ENCODE measurements around the gene PKP4.

PKP4 gene

GRCh38 chr2:158661231-158661630, 204.5 kb downstream of the PKP4 start:
- Histone ChIP-seq H3K9me3 (ENCODE audit: low read length) (no peaks in the 10 kb centered on the region), H3F3A (ENCODE audit: insufficient read depth, low read length) (no peaks in the 10 kb centered on the region), H3K4me3 (ENCODE audit: low read depth, low read length, poor library complexity, severe bottlenecking) (no peak overlapping the region), H3K4me1 (ENCODE audit: insufficient read depth, low read length, severe bottlenecking) (peaks cover 9% of the 10 kb centered on the region), H3K27ac (ENCODE audit: low read depth, low read length, poor library complexity, severe bottlenecking) (no peak overlapping the region), H3K27me3 (ENCODE audit: insufficient read depth, low read length) (no peaks in the 10 kb centered on the region), H2AFZ (ENCODE audit: low read length) (no peak overlapping the region), H4K20me1 (ENCODE audit: insufficient read depth, low read length) (no peaks in the 10 kb centered on the region), H3K4me2 (ENCODE audit: low read length) (no peak overlapping the region), H3K9me2 (ENCODE audit: low read depth, low read length) (no peaks in the 10 kb centered on the region), H3K36me3 (ENCODE audit: insufficient read depth, low read length) (no peaks in the 10 kb centered on the region), H3K79me2 (ENCODE audit: insufficient read depth, low read length) (no peaks in the 10 kb centered on the region), H3K9ac (ENCODE audit: low read length) (no peak overlapping the region)
- TF ChIP-seq, protein P1, sequence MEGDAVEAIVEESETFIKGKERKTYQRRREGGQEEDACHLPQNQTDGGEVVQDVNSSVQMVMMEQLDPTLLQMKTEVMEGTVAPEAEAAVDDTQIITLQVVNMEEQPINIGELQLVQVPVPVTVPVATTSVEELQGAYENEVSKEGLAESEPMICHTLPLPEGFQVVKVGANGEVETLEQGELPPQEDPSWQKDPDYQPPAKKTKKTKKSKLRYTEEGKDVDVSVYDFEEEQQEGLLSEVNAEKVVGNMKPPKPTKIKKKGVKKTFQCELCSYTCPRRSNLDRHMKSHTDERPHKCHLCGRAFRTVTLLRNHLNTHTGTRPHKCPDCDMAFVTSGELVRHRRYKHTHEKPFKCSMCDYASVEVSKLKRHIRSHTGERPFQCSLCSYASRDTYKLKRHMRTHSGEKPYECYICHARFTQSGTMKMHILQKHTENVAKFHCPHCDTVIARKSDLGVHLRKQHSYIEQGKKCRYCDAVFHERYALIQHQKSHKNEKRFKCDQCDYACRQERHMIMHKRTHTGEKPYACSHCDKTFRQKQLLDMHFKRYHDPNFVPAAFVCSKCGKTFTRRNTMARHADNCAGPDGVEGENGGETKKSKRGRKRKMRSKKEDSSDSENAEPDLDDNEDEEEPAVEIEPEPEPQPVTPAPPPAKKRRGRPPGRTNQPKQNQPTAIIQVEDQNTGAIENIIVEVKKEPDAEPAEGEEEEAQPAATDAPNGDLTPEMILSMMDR (IDR thresholded peaks at IDR 0.05; ENCODE audit: low read length) = no peak
- TF ChIP-seq EZH2 (IDR thresholded peaks at IDR 0.05; ENCODE audit: borderline replicate concordance, low read length) = no peak

- Histone ChIP-seq H2AFZ (ENCODE audit: low read length) (no peak overlapping the region), H3K4me1 (ENCODE audit: insufficient read depth, low read length, severe bottlenecking) (peaks cover 9% of the 10 kb centered on the region), H4K20me1 (ENCODE audit: insufficient read depth, low read length) (no peaks in the 10 kb centered on the region), H3K4me3 (ENCODE audit: low read depth, low read length, poor library complexity, severe bottlenecking) (no peak overlapping the region), H3F3A (ENCODE audit: insufficient read depth, low read length) (no peaks in the 10 kb centered on the region), H3K9me3 (ENCODE audit: low read length) (no peaks in the 10 kb centered on the region), H3K9ac (ENCODE audit: low read length) (no peak overlapping the region), H3K9me2 (ENCODE audit: low read depth, low read length) (no peaks in the 10 kb centered on the region), H3K4me2 (ENCODE audit: low read length) (no peak overlapping the region), H3K27ac (ENCODE audit: low read depth, low read length, poor library complexity, severe bottlenecking) (no peak overlapping the region), H3K79me2 (ENCODE audit: insufficient read depth, low read length) (no peaks in the 10 kb centered on the region), H3K27me3 (ENCODE audit: insufficient read depth, low read length) (no peaks in the 10 kb centered on the region), H3K36me3 (ENCODE audit: insufficient read depth, low read length) (no peaks in the 10 kb centered on the region)
- TF ChIP-seq, protein P1 (IDR thresholded peaks at IDR 0.05; ENCODE audit: low read length) = no peak
- no peak for TF ChIP-seq EZH2 (IDR thresholded peaks at IDR 0.05; ENCODE audit: borderline replicate concordance, low read length)
These were observed 205.7 kb downstream of the PKP4 start for GRCh38 chr2:158662421-158662820.

GRCh38 chr2:158663796-158664195, 207.0 kb downstream of the PKP4 start:
- TF ChIP-seq EZH2 (IDR thresholded peaks at IDR 0.05; ENCODE audit: borderline replicate concordance, low read length) = no peak
- TF ChIP-seq, protein P1 (IDR thresholded peaks at IDR 0.05; ENCODE audit: low read length) = no peak
- Histone ChIP-seq H3K4me2 (ENCODE audit: low read length) (no peak overlapping the region), H3K4me1 (ENCODE audit: insufficient read depth, low read length, severe bottlenecking) (peaks cover 9% of the 10 kb centered on the region), H3K9ac (ENCODE audit: low read length) (no peak overlapping the region), H3K79me2 (ENCODE audit: insufficient read depth, low read length) (no peaks in the 10 kb centered on the region), H3K27ac (ENCODE audit: low read depth, low read length, poor library complexity, severe bottlenecking) (no peak overlapping the region), H3K4me3 (ENCODE audit: low read depth, low read length, poor library complexity, severe bottlenecking) (no peak overlapping the region), H3K9me2 (ENCODE audit: low read depth, low read length) (no peaks in the 10 kb centered on the region), H3K9me3 (ENCODE audit: low read length) (no peaks in the 10 kb centered on the region), H4K20me1 (ENCODE audit: insufficient read depth, low read length) (no peaks in the 10 kb centered on the region), H3K36me3 (ENCODE audit: insufficient read depth, low read length) (no peaks in the 10 kb centered on the region), H3F3A (ENCODE audit: insufficient read depth, low read length) (no peaks in the 10 kb centered on the region), H3K27me3 (ENCODE audit: insufficient read depth, low read length) (no peaks in the 10 kb centered on the region), H2AFZ (ENCODE audit: low read length) (no peak overlapping the region)
